HG02759 (cell line): Measurements from ENCODE around the gene DISC1.

Experiments
- ATAC-seq: cut with Tn5 transposase; IDR thresholded peaks from one replicate; pipeline ENCODE4 v1.9.1; 2021; ENCODE audit warnings: mild to moderate bottlenecking, moderate library complexity; ENCODE audit not compliant: unreplicated experiment

DISC1 gene

GRCh38 chr1:231972111-231972445, 345.5 kb downstream of the DISC1 start:
- no peak for ATAC-seq

- ATAC-seq, result no peak
Observed at GRCh38 chr1:231973830-231974229, 347.2 kb downstream of the DISC1 start.

GRCh38 chr1:231976231-231976630, 349.6 kb downstream of the DISC1 start:
- no peak for ATAC-seq

GRCh38 chr1:231981675-231982074, 355.1 kb downstream of the DISC1 start:
- no peak for ATAC-seq

- no peak for ATAC-seq
Observed at GRCh38 chr1:231982871-231983587, 356.4 kb downstream of the DISC1 start.

GRCh38 chr1:231983588-231984193, 357.1 kb downstream of the DISC1 start:
- no peak for ATAC-seq

GRCh38 chr1:231985296-231986023, 358.9 kb downstream of the DISC1 start:
- no peak for ATAC-seq

GRCh38 chr1:231986631-231987336, 360.2 kb downstream of the DISC1 start:
- ATAC-seq, result no peak

- ATAC-seq, result no peak
Observed at GRCh38 chr1:231990388-231990787, 363.8 kb downstream of the DISC1 start.

GRCh38 chr1:231991231-231991630, 364.6 kb downstream of the DISC1 start:
- no peak for ATAC-seq

- no peak for ATAC-seq
Observed at GRCh38 chr1:231993968-231994455, 367.4 kb downstream of the DISC1 start.

- no peak for ATAC-seq
Observed at GRCh38 chr1:231998791-231999190, 372.2 kb downstream of the DISC1 start.

- no peak for ATAC-seq
Observed at GRCh38 chr1:232005300-232005699, 378.7 kb downstream of the DISC1 start.

GRCh38 chr1:232009741-232010140, 383.2 kb downstream of the DISC1 start:
- ATAC-seq, result no peak

- ATAC-seq, result no peak
Observed at GRCh38 chr1:232011961-232012360, 385.4 kb downstream of the DISC1 start.

- no peak for ATAC-seq
Observed at GRCh38 chr1:232012773-232013386, 386.3 kb downstream of the DISC1 start.

- ATAC-seq, result no peak
Observed at GRCh38 chr1:232014941-232015340, 388.4 kb downstream of the DISC1 start.

GRCh38 chr1:232016616-232017015, 390.0 kb downstream of the DISC1 start:
- ATAC-seq, result no peak

- no peak for ATAC-seq
Observed at GRCh38 chr1:232017057-232017456, 390.5 kb downstream of the DISC1 start.

- no peak for ATAC-seq
Observed at GRCh38 chr1:232017759-232018158, 391.2 kb downstream of the DISC1 start.
